Thyroid gland (tissue), 4 donors: ENCODE data around the gene PSD2.

ENCODE experiments used
- CTCF ChIP-seq, 6 experiments: fragments of 200-600 bp in 3 of 6; fragments of 450-650 bp in 3 of 6; sonication (generic) in 3 of 6; IDR thresholded peaks; one replicate each; pipeline ENCODE4 v1.5.1; 2016 to 2019; ENCODE audit warnings: antibody characterized with exemption in 6 of 6, mild to moderate bottlenecking in 2 of 6, inconsistent platforms in 1 of 6, moderate library complexity in 1 of 6
- POLR2A ChIP-seq, 2 donors: fragments of 450-650 bp; IDR thresholded peaks; one replicate each; pipeline ENCODE4 v1.6.1; 2017; ENCODE audit warnings: antibody characterized with exemption in 2 of 2, mild to moderate bottlenecking in 2 of 2, moderate library complexity in 1 of 2

- TF ChIP-seq CTCF (IDR thresholded peaks at IDR 0.05) (no peak), POLR2A (IDR thresholded peaks at IDR 0.05) (no peak)
Observed at GRCh38 chr5:139760066-139761056, 35.2 kb upstream of the PSD2 start.
